ENCODE measurements around the gene FGFRL1. TPM values are rescaled to one million over a fixed set of nuclear protein-coding genes. Genes with fewer than 3 reads are reported as not detected.

FGFRL1 gene
- total RNA-seq, 1 experiment from 2014 or later: 26.1 TPM

GRCh38 chr4:1015746-1016145, 4.3 kb downstream of the FGFRL1 start:
- Mint-ChIP-seq H3K9me3 (no peaks in the 10 kb centered on the region), H3K36me3 (ENCODE audit: insufficient read depth in 1 of 3, low read depth in 3 of 3) (peaks cover 0 to 4% (median 0%) of the 10 kb centered on the region in 3 experiments; a peak in 2 of 7 replicates), H3K4me3 (no peak overlapping the region), H3K27ac (no peak overlapping the region), H3K4me1 (peaks cover 4 to 14% of the 10 kb centered on the region in 2 experiments; a peak in 3 of 4 replicates), H3K27me3 (ENCODE audit: low read depth) (peaks cover 2% of the 10 kb centered on the region)
- WGBS (ENCODE audit: extremely low coverage, insufficient read length, low lambda C conversion rate): no CpG with 5 or more reads among the region's 10 CpGs
- H2BK15ac ChIP-seq (ENCODE audit: low read depth, low read length): no peak overlapping the region
- H2BK5ac ChIP-seq (ENCODE audit: insufficient read length, low read length): no peak overlapping the region
- H2BK120ac ChIP-seq (ENCODE audit: low read depth, low read length, poor library complexity, severe bottlenecking): no peak overlapping the region
- no peak overlapping the region for H2BK20ac ChIP-seq (ENCODE audit: low read depth, low read length, poor library complexity, severe bottlenecking)
- no peak overlapping the region for H3K56ac ChIP-seq (ENCODE audit: insufficient read length, low read depth, low read length)
- no peak overlapping the region for H4K5ac ChIP-seq (ENCODE audit: insufficient read length, low read depth, low read length)
- H3K18ac ChIP-seq (ENCODE audit: insufficient read length, low read depth, low read length): no peak overlapping the region
- no peaks in the 10 kb centered on the region for H4K20me1 ChIP-seq (ENCODE audit: control insufficient read depth, insufficient read depth, insufficient read length)
- H3K4ac ChIP-seq (ENCODE audit: low read depth, low read length): no peak overlapping the region
- no peaks in the 10 kb centered on the region for H3K79me2 ChIP-seq (ENCODE audit: insufficient read depth, low read length)
- H3K27ac ChIP-seq (ENCODE audit: insufficient read length, low read depth, low read length): no peak overlapping the region
- no peaks in the 10 kb centered on the region for H3K79me1 ChIP-seq (ENCODE audit: insufficient read depth, low read depth, low read length, poor library complexity, severe bottlenecking)
- H4K8ac ChIP-seq (replicated peaks; ENCODE audit: insufficient read length, low read depth, low read length): no peak overlapping the region
- no peak overlapping the region for H2AFZ ChIP-seq (ENCODE audit: low read length)
- no peak overlapping the region; the same call in 1 of the 2 replicates for H3K14ac ChIP-seq (ENCODE audit: insufficient read depth, low read length)
- no peaks in the 10 kb centered on the region for H3K9me3 ChIP-seq (ENCODE audit: control insufficient read depth, low read depth, low read length)
- no peak overlapping the region for H3K4me2 ChIP-seq (ENCODE audit: insufficient read depth, insufficient read length, low read length)
- no peaks in the 10 kb centered on the region; the same call in 1 of the 2 replicates for H3K4me1 ChIP-seq (ENCODE audit: insufficient read depth, low read length)
- TF ChIP-seq, protein P1, sequence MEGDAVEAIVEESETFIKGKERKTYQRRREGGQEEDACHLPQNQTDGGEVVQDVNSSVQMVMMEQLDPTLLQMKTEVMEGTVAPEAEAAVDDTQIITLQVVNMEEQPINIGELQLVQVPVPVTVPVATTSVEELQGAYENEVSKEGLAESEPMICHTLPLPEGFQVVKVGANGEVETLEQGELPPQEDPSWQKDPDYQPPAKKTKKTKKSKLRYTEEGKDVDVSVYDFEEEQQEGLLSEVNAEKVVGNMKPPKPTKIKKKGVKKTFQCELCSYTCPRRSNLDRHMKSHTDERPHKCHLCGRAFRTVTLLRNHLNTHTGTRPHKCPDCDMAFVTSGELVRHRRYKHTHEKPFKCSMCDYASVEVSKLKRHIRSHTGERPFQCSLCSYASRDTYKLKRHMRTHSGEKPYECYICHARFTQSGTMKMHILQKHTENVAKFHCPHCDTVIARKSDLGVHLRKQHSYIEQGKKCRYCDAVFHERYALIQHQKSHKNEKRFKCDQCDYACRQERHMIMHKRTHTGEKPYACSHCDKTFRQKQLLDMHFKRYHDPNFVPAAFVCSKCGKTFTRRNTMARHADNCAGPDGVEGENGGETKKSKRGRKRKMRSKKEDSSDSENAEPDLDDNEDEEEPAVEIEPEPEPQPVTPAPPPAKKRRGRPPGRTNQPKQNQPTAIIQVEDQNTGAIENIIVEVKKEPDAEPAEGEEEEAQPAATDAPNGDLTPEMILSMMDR (conservative IDR thresholded peaks at IDR 0.05): no peak
- H3K27me3 ChIP-seq (ENCODE audit: insufficient read depth, low read length): peaks cover under 1% of the 10 kb centered on the region; the same call in 1 of the 2 replicates
- H2BK12ac ChIP-seq (ENCODE audit: insufficient read length, low read depth, low read length): no peak overlapping the region
- no peak overlapping the region for H4K91ac ChIP-seq (ENCODE audit: insufficient read length, low read depth, low read length)
- no peaks in the 10 kb centered on the region for H3K23me2 ChIP-seq (ENCODE audit: insufficient read length, low read depth, low read length, poor library complexity, severe bottlenecking)
- no peak overlapping the region for H3T11ph ChIP-seq (ENCODE audit: low read length)
- no peak overlapping the region for H3K9ac ChIP-seq (ENCODE audit: extremely low read depth, insufficient read length, low read length)
- H3K23ac ChIP-seq (ENCODE audit: insufficient read length, low read depth, low read length): no peak overlapping the region
- DNase-seq: no peak
- H2AK5ac ChIP-seq (ENCODE audit: insufficient read length, low read length): no peak overlapping the region

Measured in H9 (cell line).